ENCODE measurements around the gene FGFR2. TPM values are rescaled to one million over a fixed set of nuclear protein-coding genes. Genes with fewer than 3 reads are reported as not detected.

FGFR2 gene
- total RNA-seq, 1 experiment from 2014 or later = 5.7 TPM

DNA sequence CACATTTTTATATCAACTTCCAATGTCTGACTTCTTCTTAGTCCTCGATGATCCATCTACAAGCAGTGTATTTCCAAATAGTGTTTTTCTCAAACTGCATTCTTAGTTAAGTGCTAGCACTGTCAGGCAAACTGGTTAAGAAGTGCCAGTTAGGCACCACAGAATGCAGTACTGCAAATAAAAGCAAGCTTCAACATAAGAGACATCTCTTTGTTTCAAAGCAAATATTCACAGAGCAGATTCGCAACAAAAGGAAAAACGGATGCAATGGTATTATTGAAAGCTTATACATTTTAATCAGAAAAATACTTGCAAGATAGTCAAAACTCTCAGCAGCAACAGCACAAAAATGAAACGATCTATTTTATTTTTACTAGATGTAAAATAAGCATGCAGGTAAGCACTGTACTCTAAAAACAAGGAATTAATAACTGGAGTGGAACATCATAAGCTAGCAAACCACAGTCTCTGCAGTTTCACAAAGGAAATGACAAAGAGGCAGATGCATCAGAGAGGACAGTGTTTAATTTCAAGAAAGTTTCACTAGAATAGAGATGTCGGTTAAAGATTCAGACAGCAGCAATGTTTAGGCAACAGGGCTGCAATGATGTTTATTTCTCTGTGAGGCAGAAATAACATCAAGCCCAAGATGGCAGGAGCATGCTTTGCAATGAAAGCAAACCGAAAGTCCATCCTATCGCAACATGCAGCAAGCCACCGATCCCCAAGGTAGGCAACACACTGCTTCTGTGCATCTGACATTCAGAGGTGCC lies 82.0 kb downstream of the FGFR2 start:
- in situ Hi-C loops (cut with HindIII; ENCODE audit: low pct_unique_long_range_greater_than_20kb, low sequenced_read_pairs) = no loop called here
- Histone ChIP-seq H3K9me3 (ENCODE audit: control insufficient read depth, insufficient read depth, low read depth, low read length) (no peaks in the 10 kb centered on the region), H3K4me3 (ENCODE audit: low read depth in 2 of 2, low read length in 2 of 2) (no peak overlapping the region), H3K36me3 (ENCODE audit: control insufficient read depth, insufficient read depth, low read length) (no peaks in the 10 kb centered on the region), H3K4me1 (ENCODE audit: control insufficient read depth, insufficient read depth, low read length) (peaks cover 10% of the 10 kb centered on the region), H3K27me3 (ENCODE audit: control insufficient read depth, insufficient read depth, low read length) (no peaks in the 10 kb centered on the region), H3K27ac (ENCODE audit: low read length) (no peak overlapping the region)
- ChIA-PET CTCF (no interaction called here), POLR2A (no interaction called here)
- intact Hi-C loops (cut with micrococcal nuclease; ENCODE audit: unreplicated experiment) = no loop called here
- ATAC-seq = no peak
- DNase-seq (ENCODE audit: low read depth, low spot score) = no peak
- no TSS peak for BruUV-seq (replicated peaks)
- TF ChIP-seq, protein P1, sequence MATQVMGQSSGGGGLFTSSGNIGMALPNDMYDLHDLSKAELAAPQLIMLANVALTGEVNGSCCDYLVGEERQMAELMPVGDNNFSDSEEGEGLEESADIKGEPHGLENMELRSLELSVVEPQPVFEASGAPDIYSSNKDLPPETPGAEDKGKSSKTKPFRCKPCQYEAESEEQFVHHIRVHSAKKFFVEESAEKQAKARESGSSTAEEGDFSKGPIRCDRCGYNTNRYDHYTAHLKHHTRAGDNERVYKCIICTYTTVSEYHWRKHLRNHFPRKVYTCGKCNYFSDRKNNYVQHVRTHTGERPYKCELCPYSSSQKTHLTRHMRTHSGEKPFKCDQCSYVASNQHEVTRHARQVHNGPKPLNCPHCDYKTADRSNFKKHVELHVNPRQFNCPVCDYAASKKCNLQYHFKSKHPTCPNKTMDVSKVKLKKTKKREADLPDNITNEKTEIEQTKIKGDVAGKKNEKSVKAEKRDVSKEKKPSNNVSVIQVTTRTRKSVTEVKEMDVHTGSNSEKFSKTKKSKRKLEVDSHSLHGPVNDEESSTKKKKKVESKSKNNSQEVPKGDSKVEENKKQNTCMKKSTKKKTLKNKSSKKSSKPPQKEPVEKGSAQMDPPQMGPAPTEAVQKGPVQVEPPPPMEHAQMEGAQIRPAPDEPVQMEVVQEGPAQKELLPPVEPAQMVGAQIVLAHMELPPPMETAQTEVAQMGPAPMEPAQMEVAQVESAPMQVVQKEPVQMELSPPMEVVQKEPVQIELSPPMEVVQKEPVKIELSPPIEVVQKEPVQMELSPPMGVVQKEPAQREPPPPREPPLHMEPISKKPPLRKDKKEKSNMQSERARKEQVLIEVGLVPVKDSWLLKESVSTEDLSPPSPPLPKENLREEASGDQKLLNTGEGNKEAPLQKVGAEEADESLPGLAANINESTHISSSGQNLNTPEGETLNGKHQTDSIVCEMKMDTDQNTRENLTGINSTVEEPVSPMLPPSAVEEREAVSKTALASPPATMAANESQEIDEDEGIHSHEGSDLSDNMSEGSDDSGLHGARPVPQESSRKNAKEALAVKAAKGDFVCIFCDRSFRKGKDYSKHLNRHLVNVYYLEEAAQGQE (IDR thresholded peaks at IDR 0.05; ENCODE audit: insufficient read depth in 1 of 2, low read depth in 2 of 2, low read length in 1 of 2) = no peak
- no peak for TF ChIP-seq SIN3A (IDR thresholded peaks at IDR 0.05; ENCODE audit: borderline replicate concordance, insufficient read depth, low read depth, low read length)
- no peak for TF ChIP-seq TCF7L2 (IDR thresholded peaks at IDR 0.05; ENCODE audit: low read depth, low read length)
- no peak for TF ChIP-seq POLR2AphosphoS5 (IDR thresholded peaks at IDR 0.05; ENCODE audit: low read depth, low read length)
- TF ChIP-seq, protein P2, sequence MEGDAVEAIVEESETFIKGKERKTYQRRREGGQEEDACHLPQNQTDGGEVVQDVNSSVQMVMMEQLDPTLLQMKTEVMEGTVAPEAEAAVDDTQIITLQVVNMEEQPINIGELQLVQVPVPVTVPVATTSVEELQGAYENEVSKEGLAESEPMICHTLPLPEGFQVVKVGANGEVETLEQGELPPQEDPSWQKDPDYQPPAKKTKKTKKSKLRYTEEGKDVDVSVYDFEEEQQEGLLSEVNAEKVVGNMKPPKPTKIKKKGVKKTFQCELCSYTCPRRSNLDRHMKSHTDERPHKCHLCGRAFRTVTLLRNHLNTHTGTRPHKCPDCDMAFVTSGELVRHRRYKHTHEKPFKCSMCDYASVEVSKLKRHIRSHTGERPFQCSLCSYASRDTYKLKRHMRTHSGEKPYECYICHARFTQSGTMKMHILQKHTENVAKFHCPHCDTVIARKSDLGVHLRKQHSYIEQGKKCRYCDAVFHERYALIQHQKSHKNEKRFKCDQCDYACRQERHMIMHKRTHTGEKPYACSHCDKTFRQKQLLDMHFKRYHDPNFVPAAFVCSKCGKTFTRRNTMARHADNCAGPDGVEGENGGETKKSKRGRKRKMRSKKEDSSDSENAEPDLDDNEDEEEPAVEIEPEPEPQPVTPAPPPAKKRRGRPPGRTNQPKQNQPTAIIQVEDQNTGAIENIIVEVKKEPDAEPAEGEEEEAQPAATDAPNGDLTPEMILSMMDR (IDR thresholded peaks at IDR 0.05) = no peak

DNA sequence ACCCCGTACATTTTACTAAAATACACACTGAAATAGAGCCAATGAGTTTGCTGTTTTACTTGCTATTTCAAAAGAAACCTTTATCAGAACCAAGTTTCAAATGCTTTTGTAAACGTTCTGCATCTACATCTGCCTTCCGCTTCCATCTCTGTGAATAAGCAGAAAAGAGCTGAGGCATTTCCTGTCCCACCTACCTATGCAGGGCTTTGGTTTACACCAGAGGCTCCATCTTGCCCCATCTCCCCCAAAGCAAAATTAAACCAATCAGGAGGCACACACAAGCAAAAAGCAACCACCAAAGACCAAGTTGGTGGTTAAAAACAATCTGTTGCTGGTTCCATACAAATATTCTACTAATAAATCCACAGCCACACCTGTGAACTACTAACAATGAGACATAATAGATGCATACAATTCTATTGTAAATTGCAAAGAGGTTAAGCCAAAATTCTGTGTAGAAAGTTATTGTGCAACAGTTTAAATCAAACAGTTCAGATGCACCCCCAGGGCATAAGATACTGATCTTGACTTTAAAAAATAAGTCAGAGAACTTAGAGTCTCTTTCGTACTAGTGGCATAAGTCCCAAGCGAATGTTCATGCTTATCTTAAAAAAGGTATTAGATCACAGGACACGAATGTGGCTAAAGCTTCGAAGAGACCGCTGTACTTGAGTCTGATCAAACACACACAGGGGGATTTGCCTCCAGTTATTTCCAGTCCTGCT lies 83.9 kb downstream of the FGFR2 start:
- Histone ChIP-seq H3K4me3 (ENCODE audit: low read depth in 2 of 2, low read length in 2 of 2) (no peak overlapping the region), H3K9me3 (ENCODE audit: control insufficient read depth, insufficient read depth, low read depth, low read length) (no peaks in the 10 kb centered on the region), H3K36me3 (ENCODE audit: control insufficient read depth, insufficient read depth, low read length) (no peaks in the 10 kb centered on the region), H3K27ac (ENCODE audit: low read length) (no peak overlapping the region; the same call in 1 of the 2 replicates), H3K27me3 (ENCODE audit: control insufficient read depth, insufficient read depth, low read length) (no peaks in the 10 kb centered on the region), H3K4me1 (ENCODE audit: control insufficient read depth, insufficient read depth, low read length) (peaks cover 10% of the 10 kb centered on the region)
- TF ChIP-seq POLR2AphosphoS5 (IDR thresholded peaks at IDR 0.05; ENCODE audit: low read depth, low read length) = no peak
- TF ChIP-seq TCF7L2 (IDR thresholded peaks at IDR 0.05; ENCODE audit: low read depth, low read length) = no peak
- TF ChIP-seq, protein P1 (IDR thresholded peaks at IDR 0.05; ENCODE audit: insufficient read depth in 1 of 2, low read depth in 2 of 2, low read length in 1 of 2) = no peak
- TF ChIP-seq, protein P2 (IDR thresholded peaks at IDR 0.05) = no peak
- no peak for TF ChIP-seq SIN3A (IDR thresholded peaks at IDR 0.05; ENCODE audit: borderline replicate concordance, insufficient read depth, low read depth, low read length)
- ChIA-PET CTCF (no interaction called here), POLR2A (no interaction called here)
- intact Hi-C loops (cut with micrococcal nuclease; ENCODE audit: unreplicated experiment) (no loop called here), in situ Hi-C loops (cut with HindIII; ENCODE audit: low pct_unique_long_range_greater_than_20kb, low sequenced_read_pairs) (no loop called here)
- no peak for DNase-seq (ENCODE audit: low read depth, low spot score)
- no peak for ATAC-seq
- BruUV-seq (replicated peaks) = no TSS peak

All from Panc1 (cell line).